Lower lobe of right lung (tissue), 2 donors: ENCODE measurements around the gene RERG. TPM values are rescaled to one million over a fixed set of nuclear protein-coding genes. Genes with fewer than 3 reads are reported as not detected.

Source experiments
- ATAC-seq, 2 donors: fragments of 200-7000 bp; cut with Tn5 transposase; one replicate each; pipeline ENCODE4 v1.9.1; 2020 to 2022; ENCODE audit warnings: mild to moderate bottlenecking in 2 of 2, moderate library complexity in 2 of 2
- DNase-seq: peaks from one replicate; pipeline ENCODE4 v3.0.0-alpha.2; 2020
- H3K27ac ChIP-seq: fragments of 200-600 bp; one replicate; pipeline ENCODE4 v1.8.0; 2022
- H3K27me3 ChIP-seq: fragments of 200-600 bp; one replicate; pipeline ENCODE4 v1.8.0; 2022; ENCODE audit warnings: low read depth
- H3K36me3 ChIP-seq: fragments of 200-600 bp; one replicate; pipeline ENCODE4 v1.8.0; 2022; ENCODE audit warnings: mild to moderate bottlenecking
- H3K4me1 ChIP-seq: fragments of 200-600 bp; one replicate; pipeline ENCODE4 v1.8.0; 2022
- H3K4me3 ChIP-seq: fragments of 200-600 bp; one replicate; pipeline ENCODE4 v1.8.0; 2022; ENCODE audit warnings: mild to moderate bottlenecking
- H3K9me3 ChIP-seq: fragments of 200-600 bp; one replicate; pipeline ENCODE4 v1.8.0; 2022
- intact Hi-C: fragments of 100-400 bp; cut with DNase I; formaldehyde crosslinking; loops from one replicate; pipeline ENCODE4 v1.11.0; 2022
- total RNA-seq: library from RNA; stranded (reverse); fragmentation: NEBNext Ultra II Directional; extraction: Animal tissue kit (Norgen Biotek cat#: 25700); gene quantifications from one replicate; pipeline ENCODE4 v1.2.1, GENCODE V29; 2021
- TF ChIP-seq, protein P1 (sequence below): fragments of 200-600 bp; IDR thresholded peaks from one replicate; pipeline ENCODE4 v1.8.0; 2022; ENCODE audit warnings: antibody characterized with exemption, mild to moderate bottlenecking
- donor health status: DM: no; HTN: yes; CAD: no; lungs with severe emphysema.

Gene RERG
- total RNA-seq, 1 donor from 2014 or later = 9.0 TPM

DNA sequence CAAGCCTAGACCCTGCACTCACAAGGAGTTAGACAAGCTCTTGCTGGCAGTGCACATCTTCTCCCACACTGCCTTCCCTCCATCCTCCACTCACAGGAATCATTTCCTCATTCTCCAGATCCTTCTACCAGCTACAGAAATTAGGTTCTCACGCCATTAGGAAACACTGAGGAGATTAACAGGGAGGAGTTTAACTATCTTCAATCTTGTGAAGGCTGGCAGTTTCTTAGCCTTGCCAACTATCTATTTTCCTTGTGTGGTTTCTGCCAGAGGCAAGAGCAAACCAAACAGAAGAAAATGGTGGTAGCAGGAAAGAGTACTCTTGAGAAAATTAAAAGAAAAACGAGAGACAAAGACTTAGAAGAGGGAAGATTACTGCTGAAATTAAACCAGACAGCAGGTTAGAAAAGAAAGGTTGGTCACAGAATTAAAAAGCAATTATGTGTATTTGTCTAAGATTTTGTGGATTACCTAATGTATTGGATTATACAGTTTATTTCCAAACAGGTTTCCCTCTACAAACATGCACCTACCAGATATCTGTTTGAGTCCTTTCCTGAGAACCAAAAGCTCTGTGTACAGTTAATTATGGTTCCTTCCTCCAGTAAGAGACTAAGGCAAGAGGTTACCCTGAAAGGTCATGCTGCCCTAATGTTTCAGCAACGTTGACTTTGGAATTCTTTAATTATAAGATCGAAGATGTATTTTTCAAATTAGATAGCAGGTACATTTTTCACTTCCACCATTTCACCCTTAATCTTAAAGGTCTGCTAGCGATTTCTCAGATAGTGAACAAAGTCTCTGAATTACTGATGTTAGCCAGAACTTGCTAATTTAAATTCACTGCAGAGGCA, 5.0 kb downstream of the RERG start:
- no peaks in the 10 kb centered on the region for H3K36me3 ChIP-seq
- no peak overlapping the region for H3K4me3 ChIP-seq
- TF ChIP-seq, protein P1, sequence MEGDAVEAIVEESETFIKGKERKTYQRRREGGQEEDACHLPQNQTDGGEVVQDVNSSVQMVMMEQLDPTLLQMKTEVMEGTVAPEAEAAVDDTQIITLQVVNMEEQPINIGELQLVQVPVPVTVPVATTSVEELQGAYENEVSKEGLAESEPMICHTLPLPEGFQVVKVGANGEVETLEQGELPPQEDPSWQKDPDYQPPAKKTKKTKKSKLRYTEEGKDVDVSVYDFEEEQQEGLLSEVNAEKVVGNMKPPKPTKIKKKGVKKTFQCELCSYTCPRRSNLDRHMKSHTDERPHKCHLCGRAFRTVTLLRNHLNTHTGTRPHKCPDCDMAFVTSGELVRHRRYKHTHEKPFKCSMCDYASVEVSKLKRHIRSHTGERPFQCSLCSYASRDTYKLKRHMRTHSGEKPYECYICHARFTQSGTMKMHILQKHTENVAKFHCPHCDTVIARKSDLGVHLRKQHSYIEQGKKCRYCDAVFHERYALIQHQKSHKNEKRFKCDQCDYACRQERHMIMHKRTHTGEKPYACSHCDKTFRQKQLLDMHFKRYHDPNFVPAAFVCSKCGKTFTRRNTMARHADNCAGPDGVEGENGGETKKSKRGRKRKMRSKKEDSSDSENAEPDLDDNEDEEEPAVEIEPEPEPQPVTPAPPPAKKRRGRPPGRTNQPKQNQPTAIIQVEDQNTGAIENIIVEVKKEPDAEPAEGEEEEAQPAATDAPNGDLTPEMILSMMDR = no peak
- peaks cover 6% of the 10 kb centered on the region for H3K27me3 ChIP-seq
- H3K9me3 ChIP-seq = no peaks in the 10 kb centered on the region
- H3K27ac ChIP-seq = no peak overlapping the region
- peaks cover 11% of the 10 kb centered on the region for H3K4me1 ChIP-seq
- intact Hi-C loops = no loop called here
- DNase-seq (no peak), ATAC-seq (peak in 1 of 2 donors; percentile 12)

DNA sequence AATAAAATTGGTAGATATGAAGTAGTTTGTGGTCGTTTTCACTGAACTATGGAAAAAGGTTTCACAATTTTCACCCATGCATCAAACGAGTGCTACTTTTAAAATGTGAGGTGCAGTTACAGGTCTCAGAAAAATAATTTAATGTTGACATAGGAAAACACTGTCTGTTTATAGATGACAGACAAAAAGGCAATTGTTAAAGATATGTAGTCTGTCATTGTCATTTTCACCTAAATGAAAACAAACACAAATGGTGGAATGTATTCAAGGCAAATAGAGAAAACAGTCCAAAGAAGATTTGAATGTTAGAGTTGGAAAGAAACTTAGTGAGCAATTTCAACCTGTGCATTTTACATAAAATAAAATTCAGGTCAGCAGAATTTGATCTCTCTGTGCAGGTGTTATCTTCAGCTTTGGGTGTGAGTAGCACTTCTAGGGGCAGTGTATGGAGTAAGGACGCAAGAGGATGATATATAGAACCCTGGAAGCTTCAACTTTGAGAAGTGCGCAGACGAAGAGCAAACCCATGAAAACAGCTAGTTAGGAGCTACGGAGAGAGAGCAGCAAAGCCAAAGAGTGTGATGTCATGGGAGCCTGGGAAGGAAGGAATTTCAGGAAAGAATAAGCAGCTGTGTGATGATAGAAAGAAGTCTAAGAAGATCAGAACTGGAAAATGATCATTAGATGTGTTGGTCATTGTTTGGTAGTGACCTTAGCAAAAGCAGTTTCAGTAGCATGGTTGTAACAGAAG, 6.2 kb downstream of the RERG start:
- DNase-seq (no peak), ATAC-seq (no peak)
- Histone ChIP-seq H3K27ac (no peak overlapping the region), H3K4me1 (peaks cover 5% of the 10 kb centered on the region), H3K4me3 (no peak overlapping the region), H3K9me3 (no peaks in the 10 kb centered on the region), H3K27me3 (no peaks in the 10 kb centered on the region), H3K36me3 (no peaks in the 10 kb centered on the region)
- TF ChIP-seq, protein P1 = no peak
- intact Hi-C loops = no loop called here

DNA sequence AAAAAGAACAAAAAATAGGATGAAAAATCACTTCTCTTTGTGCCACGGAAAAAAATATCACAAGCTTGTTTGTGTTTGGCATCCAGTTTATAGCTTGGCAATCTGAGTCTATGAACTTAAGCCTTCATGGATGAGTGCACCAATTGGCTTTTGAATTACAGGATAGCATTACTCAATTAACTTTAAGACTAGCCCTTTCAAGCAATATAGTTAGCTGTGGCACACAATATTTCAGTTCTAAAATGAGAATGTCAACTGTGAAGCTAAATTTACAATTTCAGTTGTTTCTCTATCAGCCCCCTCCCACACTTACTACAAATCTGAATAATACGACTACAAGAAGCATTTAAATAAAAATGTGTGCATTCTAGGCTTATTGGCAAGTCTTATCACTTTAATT, 8.3 kb downstream of the RERG start:
- ATAC-seq (no peak), DNase-seq (no peak)
- H3K27me3 ChIP-seq = no peaks in the 10 kb centered on the region
- TF ChIP-seq, protein P1 = no peak
- no peaks in the 10 kb centered on the region for H3K9me3 ChIP-seq
- peaks cover 5% of the 10 kb centered on the region for H3K4me1 ChIP-seq
- H3K4me3 ChIP-seq = no peak overlapping the region
- H3K27ac ChIP-seq = no peak overlapping the region
- no peaks in the 10 kb centered on the region for H3K36me3 ChIP-seq
- intact Hi-C loops = no loop called here

DNA sequence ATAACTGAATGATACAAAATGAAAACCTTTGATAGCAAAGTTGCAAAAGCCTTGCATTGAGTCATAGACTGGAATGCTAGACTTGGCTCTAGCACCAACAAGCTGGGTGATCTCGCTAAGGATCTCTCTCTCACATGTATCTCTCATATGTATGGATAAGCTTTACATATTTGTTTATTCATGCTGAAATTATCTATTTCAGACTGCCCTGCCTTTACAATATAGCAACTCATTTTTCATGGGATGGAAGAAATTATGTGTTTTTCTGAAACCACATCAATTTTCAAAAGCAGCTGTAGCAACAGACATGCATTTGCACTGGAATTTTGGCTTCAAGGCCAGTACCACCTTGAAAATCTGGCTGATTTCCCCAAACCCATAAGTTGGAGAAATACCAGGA, 11.4 kb downstream of the RERG start:
- Histone ChIP-seq H3K36me3 (no peaks in the 10 kb centered on the region), H3K4me1 (no peaks in the 10 kb centered on the region), H3K27ac (peak overlapping the region; percentile 61), H3K4me3 (no peak overlapping the region), H3K27me3 (no peaks in the 10 kb centered on the region), H3K9me3 (no peaks in the 10 kb centered on the region)
- ATAC-seq = peak in 1 of 2 donors; percentile 55
- DNase-seq = no peak
- intact Hi-C loops = no loop called here
- TF ChIP-seq, protein P1 = no peak

DNA sequence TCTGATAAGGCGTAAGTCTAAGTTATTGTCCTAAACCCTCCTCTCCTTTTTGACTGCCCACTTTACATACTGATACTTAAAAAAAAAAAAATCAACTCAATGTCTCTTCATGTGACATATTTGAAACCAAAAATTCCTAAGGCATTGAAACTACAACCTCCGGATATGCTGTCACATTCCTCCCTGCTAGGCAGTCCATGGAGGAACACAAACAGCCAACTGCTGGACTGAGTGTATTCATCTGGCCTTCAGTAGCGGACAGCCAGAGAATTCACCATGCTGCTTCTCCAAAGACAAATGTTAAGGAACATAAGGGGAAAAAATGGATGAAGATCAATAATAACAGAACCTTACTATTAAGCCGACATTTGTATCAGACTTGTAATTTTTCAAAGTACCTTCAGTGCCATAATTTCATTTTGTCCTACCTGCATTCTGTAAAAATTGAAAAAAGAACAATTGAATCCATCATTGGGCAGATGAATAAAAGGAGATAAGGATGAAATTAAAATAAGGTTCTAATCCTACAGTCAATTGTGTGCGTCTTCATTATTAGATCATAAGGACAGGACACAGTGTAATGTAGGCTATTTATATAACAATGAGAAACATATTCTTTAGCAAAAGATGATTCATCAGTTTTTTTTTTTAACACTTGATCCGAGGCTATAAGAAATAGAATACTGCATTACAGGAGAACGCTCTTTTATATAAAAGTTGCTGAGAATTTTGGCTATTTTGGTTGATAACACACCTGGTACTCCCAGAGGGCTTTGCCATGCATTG, 12.2 kb downstream of the RERG start:
- Histone ChIP-seq H3K9me3 (no peaks in the 10 kb centered on the region), H3K36me3 (no peaks in the 10 kb centered on the region), H3K27ac (peak overlapping the region; percentile 61), H3K4me3 (no peak overlapping the region), H3K27me3 (no peaks in the 10 kb centered on the region), H3K4me1 (no peaks in the 10 kb centered on the region)
- TF ChIP-seq, protein P1 = no peak
- DNase-seq (no peak), ATAC-seq (peak in 1 of 2 donors; percentile 58)
- intact Hi-C loops = no loop called here
